NCI-H748 (cell line): ENCODE results near the gene TMCC1.

ENCODE experiments used
- DNase-seq: peaks from one replicate; lab custom pipeline; 2025; ENCODE audit not compliant: unreplicated experiment; lab: John Stamatoyannopoulos, UW

Gene TMCC1

GRCh38 chr3:129602309-129602708 lies 291.2 kb downstream of the TMCC1 start:
- DNase-seq = no peak

GRCh38 chr3:129601713-129602112 lies 291.8 kb downstream of the TMCC1 start:
- DNase-seq = no peak

- no peak for DNase-seq
Measured at GRCh38 chr3:129600348-129600747, 293.2 kb downstream of the TMCC1 start.

- DNase-seq = no peak
Measured at GRCh38 chr3:129599607-129600006, 293.9 kb downstream of the TMCC1 start.

DNA sequence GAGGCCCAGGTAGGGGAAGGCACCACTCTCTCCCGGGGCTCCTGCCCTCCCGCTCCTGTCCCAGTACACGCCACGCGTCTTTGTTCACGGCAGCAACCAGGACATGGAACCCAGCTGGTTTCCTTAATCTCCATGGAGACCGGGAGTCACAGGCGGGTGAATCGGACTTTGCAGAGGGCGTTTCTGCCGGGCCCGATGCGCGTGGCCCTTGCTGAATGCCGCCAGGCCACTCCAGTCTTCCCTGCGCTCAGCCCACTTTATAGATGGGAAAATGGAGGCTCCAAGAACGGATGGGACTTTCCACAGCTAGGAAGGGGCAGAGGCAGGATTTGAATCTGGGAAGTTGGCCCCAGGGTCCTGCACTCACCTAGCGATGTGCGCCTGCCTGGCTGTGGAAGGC lies 294.4 kb downstream of the TMCC1 start:
- no peak for DNase-seq

DNA sequence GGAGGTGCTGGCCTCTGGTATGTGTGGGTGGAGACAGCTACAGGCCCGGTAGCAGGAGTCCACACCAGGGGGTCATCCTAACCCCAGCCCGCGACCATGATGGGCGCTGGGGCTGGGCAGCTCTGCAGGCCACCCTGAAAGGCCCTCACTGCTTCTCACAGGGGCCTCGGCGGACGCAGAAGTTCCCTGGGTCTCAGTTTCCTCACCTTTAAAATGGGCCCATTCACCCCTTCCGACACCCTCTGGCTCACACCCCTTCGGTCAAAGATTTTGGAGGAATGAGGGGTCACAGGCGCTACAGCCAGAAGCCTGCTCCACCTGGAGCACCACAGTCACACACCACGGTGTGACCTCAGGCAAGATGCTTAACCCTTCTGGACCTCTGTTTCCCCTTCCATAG lies 295.0 kb downstream of the TMCC1 start:
- DNase-seq = no peak

DNA sequence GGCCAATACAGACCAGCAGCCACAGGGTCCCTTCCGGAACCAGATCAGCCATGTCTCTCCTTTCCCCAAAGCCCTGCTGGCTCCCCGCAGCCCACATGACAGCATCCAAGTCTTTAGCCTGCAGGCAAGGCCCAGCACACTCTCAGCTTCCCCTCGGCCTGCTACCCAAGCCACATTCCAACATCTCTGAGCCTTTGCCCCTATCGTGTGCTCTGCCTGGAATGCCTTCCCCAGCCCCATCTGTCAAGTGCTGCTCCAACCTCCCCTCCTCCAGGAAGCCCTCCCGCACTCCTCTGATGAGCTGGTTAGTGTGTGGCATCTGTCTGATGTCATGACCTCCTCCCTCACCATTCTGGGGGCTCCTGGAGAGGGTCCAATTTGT lies 295.5 kb downstream of the TMCC1 start:
- no peak for DNase-seq
